ENCODE results near the gene SLC22A12.
"Not testable (repeated sequence)": the region's sequence is repeated elsewhere in the genome, so short reads cannot be mapped to it uniquely, and the experiment has no call there.

The SLC22A12 gene

GRCh38 chr11:64581057-64581523, 9.9 kb upstream of the SLC22A12 start:
- no peak for DNase-seq
- in situ Hi-C loops (cut with HindIII; ENCODE audit: low pct_ligation_motif_present, low pct_unique_long_range_greater_than_20kb, low sequenced_read_pairs), result no loop called here

GRCh38 chr11:64582885-64583284, 8.1 kb upstream of the SLC22A12 start:
- DNase-seq, result no peak
- in situ Hi-C loops (cut with HindIII; ENCODE audit: low pct_ligation_motif_present, low pct_unique_long_range_greater_than_20kb, low sequenced_read_pairs), result no loop called here

- in situ Hi-C loops (cut with HindIII; ENCODE audit: low pct_ligation_motif_present, low pct_unique_long_range_greater_than_20kb, low sequenced_read_pairs), result no loop called here
- DNase-seq, result no peak
Measured at GRCh38 chr11:64583296-64584262, 7.4 kb upstream of the SLC22A12 start.

- in situ Hi-C loops (cut with HindIII; ENCODE audit: low pct_ligation_motif_present, low pct_unique_long_range_greater_than_20kb, low sequenced_read_pairs), result no loop called here
- no peak for DNase-seq
Measured at GRCh38 chr11:64585150-64585549, 5.9 kb upstream of the SLC22A12 start.

GRCh38 chr11:64586366-64586765, 4.7 kb upstream of the SLC22A12 start:
- in situ Hi-C loops (cut with HindIII; ENCODE audit: low pct_ligation_motif_present, low pct_unique_long_range_greater_than_20kb, low sequenced_read_pairs), result no loop called here
- no peak for DNase-seq

GRCh38 chr11:64588701-64589100, 2.3 kb upstream of the SLC22A12 start:
- DNase-seq, result no peak
- in situ Hi-C loops (cut with HindIII; ENCODE audit: low pct_ligation_motif_present, low pct_unique_long_range_greater_than_20kb, low sequenced_read_pairs), result no loop called here

DNA sequence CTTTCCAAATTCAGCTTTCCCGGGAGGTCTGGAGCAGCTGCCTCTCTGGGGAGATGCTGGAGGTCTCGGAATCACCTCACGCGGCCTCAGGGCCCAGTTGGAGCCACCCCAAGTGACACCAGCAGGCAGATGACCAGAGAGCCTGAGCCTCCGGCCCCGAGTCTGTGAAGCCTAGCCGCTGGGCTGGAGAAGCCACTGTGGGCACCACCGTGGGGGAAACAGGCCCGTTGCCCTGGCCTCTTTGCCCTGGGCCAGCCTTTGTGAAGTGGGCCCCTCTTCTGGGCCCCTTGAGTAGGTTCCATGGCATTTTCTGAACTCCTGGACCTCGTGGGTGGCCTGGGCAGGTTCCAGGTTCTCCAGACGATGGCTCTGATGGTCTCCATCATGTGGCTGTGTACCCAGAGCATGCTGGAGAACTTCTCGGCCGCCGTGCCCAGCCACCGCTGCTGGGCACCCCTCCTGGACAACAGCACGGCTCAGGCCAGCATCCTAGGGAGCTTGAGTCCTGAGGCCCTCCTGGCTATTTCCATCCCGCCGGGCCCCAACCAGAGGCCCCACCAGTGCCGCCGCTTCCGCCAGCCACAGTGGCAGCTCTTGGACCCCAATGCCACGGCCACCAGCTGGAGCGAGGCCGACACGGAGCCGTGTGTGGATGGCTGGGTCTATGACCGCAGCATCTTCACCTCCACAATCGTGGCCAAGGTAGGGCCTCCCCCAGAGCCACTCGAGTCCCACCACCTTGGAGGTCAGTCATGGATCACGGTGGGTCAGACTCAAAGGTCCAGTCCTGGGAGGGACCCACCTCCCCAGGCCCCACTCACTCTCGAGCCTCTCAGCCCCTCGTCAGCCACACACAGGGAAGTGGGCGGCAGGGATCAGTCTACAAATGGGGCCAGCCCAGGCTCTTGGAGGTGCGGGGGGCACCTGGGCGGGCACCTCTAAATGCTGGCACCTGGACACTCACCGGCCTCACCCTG, 525 bp downstream of the SLC22A12 start:
- DNase-seq, result no peak
- in situ Hi-C loops (cut with HindIII; ENCODE audit: low pct_ligation_motif_present, low pct_unique_long_range_greater_than_20kb, low sequenced_read_pairs), result no loop called here

DNA sequence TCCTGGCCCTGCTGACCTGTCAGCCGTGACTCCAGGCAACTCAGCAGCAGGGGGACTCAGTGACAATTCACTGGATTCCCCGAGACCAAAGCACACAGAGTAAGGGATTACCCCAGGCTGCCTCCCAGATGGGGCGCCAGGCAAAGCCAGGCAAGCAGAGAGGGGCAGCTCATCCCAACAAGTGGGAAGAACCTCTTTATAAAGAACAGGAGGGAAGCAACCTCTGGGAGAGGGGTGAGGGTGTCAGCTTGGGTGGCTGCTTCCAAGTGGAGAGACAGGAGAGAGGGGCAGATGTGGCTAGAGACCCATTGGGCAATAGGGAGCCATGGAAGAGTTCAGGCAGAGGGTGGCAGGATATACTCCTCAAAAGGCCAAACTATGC, 1.2 kb downstream of the SLC22A12 start:
- in situ Hi-C loops (cut with HindIII; ENCODE audit: low pct_ligation_motif_present, low pct_unique_long_range_greater_than_20kb, low sequenced_read_pairs), result no loop called here
- no peak for DNase-seq

DNA sequence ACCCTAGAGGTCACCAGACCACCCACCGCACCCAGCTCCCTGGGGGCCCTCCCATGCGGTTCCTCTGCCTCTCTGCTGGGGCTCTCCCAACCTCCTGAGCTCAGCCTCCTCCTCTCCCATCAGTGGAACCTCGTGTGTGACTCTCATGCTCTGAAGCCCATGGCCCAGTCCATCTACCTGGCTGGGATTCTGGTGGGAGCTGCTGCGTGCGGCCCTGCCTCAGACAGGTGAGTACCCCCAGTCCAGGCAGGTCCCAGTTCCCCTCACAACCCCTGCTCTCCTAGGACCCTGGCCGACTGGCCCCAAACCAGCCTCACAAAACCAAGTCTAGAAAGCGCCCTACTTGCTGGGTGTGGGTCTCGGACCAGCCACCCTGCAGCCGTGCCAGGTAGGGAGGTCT, 1.6 kb downstream of the SLC22A12 start:
- no peak for DNase-seq
- in situ Hi-C loops (cut with HindIII; ENCODE audit: low pct_ligation_motif_present, low pct_unique_long_range_greater_than_20kb, low sequenced_read_pairs), result no loop called here

DNA sequence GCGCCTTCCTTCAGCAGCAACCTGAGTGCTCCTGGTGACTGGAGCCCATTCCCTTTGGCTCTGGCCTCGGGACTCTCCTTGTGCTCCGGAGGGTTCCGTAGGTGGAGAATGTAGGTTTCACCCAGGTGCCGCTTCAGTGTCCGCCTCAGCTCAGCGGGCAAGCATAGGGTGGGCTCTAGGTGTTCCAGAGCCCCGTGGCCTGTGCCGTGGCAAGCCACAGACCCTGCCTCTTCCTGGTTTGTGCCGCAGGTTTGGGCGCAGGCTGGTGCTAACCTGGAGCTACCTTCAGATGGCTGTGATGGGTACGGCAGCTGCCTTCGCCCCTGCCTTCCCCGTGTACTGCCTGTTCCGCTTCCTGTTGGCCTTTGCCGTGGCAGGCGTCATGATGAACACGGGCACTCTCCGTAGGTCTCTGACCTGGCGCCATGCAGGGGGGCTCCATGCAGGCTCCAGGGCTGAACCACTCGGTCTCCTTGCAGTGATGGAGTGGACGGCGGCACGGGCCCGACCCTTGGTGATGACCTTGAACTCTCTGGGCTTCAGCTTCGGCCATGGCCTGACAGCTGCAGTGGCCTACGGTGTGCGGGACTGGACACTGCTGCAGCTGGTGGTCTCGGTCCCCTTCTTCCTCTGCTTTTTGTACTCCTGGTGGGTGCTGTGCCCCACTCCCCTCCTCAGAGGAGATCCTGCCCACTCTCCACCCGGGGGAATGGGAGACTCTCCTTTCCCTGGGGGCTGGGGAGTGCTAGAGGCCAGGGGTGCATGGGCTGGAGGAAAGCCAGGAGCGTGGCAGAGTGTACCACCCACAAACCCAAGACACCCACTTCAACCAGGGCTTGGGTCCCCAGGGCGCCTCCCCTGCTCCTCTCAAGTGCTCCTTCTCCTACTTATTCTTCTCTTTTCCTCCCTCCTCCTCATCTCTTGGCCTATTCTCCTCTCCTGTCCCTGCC, 2.4 kb downstream of the SLC22A12 start:
- no peak for DNase-seq
- in situ Hi-C loops (cut with HindIII; ENCODE audit: low pct_ligation_motif_present, low pct_unique_long_range_greater_than_20kb, low sequenced_read_pairs), result no loop called here

GRCh38 chr11:64594159-64594939, 3.3 kb downstream of the SLC22A12 start:
- no peak for DNase-seq
- in situ Hi-C loops (cut with HindIII; ENCODE audit: low pct_ligation_motif_present, low pct_unique_long_range_greater_than_20kb, low sequenced_read_pairs), result no loop called here

- DNase-seq; in situ Hi-C loops (cut with HindIII; ENCODE audit: low pct_ligation_motif_present, low pct_unique_long_range_greater_than_20kb, low sequenced_read_pairs): not testable (repeated sequence)
Measured at GRCh38 chr11:64595922-64596321, 4.9 kb downstream of the SLC22A12 start.

DNA sequence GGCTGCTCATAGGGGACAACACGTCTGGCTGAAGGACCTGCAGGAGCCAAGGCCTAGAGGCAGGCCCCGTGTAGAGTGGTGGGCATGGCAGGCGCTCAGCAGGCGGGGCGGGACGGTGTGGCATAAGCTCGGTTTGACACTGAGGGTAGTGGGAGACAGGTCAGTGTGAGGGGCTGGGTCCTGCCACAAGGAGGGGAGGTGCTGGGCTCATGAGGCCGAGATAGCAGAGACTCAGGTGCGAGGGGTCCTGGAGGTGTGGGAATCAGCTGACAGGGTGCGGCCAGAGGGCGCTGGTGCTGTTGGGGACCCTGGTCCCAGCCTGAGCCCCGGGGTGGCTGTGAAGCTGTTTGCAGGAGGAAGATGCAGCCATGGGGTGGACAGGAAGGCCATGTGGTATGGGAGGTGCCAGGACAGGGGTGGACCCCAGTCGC, 6.7 kb downstream of the SLC22A12 start:
- in situ Hi-C loops (cut with HindIII; ENCODE audit: low pct_ligation_motif_present, low pct_unique_long_range_greater_than_20kb, low sequenced_read_pairs), result no loop called here
- DNase-seq, result no peak

DNA sequence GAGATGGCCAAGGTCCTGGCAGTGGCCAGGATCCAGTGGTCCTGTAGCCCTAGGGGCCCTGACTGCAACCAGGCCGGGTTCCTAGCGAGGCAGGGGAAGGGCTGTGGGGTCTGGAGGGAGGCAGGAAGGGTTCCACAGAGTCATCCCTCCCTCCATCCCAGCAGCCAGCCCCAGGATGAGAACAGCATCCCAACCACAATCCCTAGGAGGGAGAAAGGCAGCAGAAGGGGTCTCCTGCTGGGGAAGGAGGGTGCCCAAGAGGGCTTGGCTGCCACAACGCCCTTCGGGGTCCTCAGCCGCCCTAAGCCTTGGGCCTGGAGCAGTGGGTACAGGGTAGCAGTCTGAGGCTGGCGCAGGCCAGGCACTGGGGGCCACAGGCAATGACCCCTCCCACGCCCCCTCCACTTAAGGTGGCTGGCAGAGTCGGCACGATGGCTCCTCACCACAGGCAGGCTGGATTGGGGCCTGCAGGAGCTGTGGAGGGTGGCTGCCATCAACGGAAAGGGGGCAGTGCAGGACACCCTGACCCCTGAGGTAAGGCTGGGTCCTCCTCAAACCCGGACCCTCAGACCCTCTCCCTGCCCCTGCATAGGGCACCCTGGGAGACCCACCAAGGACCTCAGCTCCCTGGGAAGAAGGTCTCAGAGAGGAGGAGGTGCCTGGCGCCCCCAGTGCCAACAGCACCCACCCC, 7.2 kb downstream of the SLC22A12 start:
- in situ Hi-C loops (cut with HindIII; ENCODE audit: low pct_ligation_motif_present, low pct_unique_long_range_greater_than_20kb, low sequenced_read_pairs), result no loop called here
- DNase-seq, result no peak

DNA sequence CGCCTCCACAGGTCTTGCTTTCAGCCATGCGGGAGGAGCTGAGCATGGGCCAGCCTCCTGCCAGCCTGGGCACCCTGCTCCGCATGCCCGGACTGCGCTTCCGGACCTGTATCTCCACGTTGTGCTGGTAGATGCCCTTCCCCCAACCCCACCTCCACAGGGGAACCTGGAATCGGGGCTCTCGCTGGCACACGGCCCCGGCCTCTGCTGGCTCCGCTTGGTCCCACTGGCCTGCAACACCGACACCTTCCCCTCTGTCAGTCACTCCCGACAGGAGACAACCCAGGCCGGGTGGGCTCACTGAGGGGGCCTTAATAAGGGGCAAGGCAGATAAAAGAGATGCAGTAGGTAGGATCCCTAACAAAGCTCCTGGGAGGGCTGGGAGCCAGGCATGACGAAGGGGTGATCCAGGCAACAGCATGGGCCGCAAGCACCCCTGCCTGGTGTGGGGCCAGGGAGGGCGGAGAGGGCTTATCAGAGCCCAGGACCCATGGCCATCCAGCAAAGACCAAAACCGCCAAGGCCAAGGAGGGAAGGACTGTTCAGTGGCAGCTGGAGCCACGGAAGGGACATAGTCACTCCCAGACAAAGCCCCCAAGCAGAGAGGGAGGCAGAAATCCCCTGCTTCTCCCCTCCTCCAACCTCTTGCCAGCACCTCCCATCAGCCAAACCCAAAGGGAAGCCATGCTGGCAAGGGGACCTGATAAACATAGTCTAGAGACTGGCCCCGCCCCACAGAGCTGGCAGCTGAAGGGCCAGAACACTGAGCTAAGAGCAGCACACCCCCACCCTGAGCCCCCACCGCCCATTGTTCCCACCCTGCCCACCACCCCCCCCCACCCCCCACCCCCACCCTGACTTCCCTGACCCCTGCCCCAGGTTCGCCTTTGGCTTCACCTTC, 8.0 kb downstream of the SLC22A12 start:
- DNase-seq, result no peak
- in situ Hi-C loops (cut with HindIII; ENCODE audit: low pct_ligation_motif_present, low pct_unique_long_range_greater_than_20kb, low sequenced_read_pairs), result no loop called here

DNA sequence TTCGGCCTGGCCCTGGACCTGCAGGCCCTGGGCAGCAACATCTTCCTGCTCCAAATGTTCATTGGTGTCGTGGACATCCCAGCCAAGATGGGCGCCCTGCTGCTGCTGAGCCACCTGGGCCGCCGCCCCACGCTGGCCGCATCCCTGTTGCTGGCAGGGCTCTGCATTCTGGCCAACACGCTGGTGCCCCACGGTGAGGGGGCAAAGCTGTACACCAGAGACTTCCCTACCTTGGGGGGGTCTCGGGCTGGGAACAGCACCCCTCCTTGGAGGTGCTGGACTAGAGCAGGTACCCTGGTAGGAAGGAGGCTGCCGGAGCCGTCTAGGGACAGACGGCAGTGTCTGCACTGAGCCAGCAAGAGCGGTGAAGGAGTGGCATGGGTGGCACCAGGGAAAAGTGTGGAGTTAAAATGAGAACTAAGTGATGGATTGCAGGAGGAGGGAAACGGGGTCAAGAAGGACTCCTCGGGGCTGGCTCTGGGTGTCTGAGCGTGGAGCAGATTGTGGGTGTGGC, 8.7 kb downstream of the SLC22A12 start:
- no peak for DNase-seq
- in situ Hi-C loops (cut with HindIII; ENCODE audit: low pct_ligation_motif_present, low pct_unique_long_range_greater_than_20kb, low sequenced_read_pairs), result no loop called here

Measured in ACHN (cell line).